Measurements from ENCODE around the gene HOXB1. TPM values are rescaled to one million over a fixed set of nuclear protein-coding genes. Genes with fewer than 3 reads are reported as not detected.

The HOXB1 gene
- polyA plus RNA-seq: not detected

GRCh38 chr17:48530887-48531272 is at the start of gene HOXB1:
Gene HOXB1 (minus strand): TSS chr17:48531011. CDS start chr17:48530904, 107 bp downstream.
- H3K27me3 Mint-ChIP-seq: peaks cover 29% of the 10 kb centered on the region
- H3K27ac Mint-ChIP-seq: peak within 1 kb of the TSS in 2 of 3 donors; percentile 1 to 16
- H3K36me3 Mint-ChIP-seq: no peaks in the 10 kb centered on the region
- no peak within 1 kb of the TSS for H3K4me3 Mint-ChIP-seq
- H3K4me1 Mint-ChIP-seq: peaks cover 0 to 2% (median 0%) of the 10 kb centered on the region in 3 donors
- H3K9me3 Mint-ChIP-seq: no peaks in the 10 kb centered on the region

- peaks cover 63% of the 10 kb centered on the region for H3K27me3 Mint-ChIP-seq
- H3K4me3 Mint-ChIP-seq: peak overlapping the region; percentile 68 to 93 (median 78)
- H3K27ac Mint-ChIP-seq: peak overlapping the region; percentile 86 to 92 (median 89)
Measured at GRCh38 chr17:48579760-48580554, 49.1 kb upstream of the HOXB1 start.

GRCh38 chr17:48579471-48579759 is 48.6 kb upstream of the HOXB1 start:
- peaks cover 19 to 42% (median 26%) of the 10 kb centered on the region in 3 donors for H3K4me1 Mint-ChIP-seq
- H3K9me3 Mint-ChIP-seq: no peaks in the 10 kb centered on the region
- H3K27me3 Mint-ChIP-seq: peaks cover 61% of the 10 kb centered on the region

More at GRCh38 chr17:48579760-48580554, 49.1 kb upstream of the HOXB1 start:
- no peaks in the 10 kb centered on the region for H3K36me3 Mint-ChIP-seq
- H3K4me1 Mint-ChIP-seq: peaks cover 19 to 43% (median 26%) of the 10 kb centered on the region in 3 donors
- no peaks in the 10 kb centered on the region for H3K9me3 Mint-ChIP-seq

GRCh38 chr17:48578616-48579470 is 48.0 kb upstream of the HOXB1 start:
- Mint-ChIP-seq H3K36me3 (no peaks in the 10 kb centered on the region), H3K4me1 (peaks cover 19 to 39% (median 26%) of the 10 kb centered on the region in 3 donors), H3K4me3 (peak overlapping the region; percentile 86 to 99 (median 94)), H3K27ac (peak overlapping the region; percentile 83 to 93 (median 92)), H3K27me3 (peaks cover 55% of the 10 kb centered on the region), H3K9me3 (no peaks in the 10 kb centered on the region)

More at GRCh38 chr17:48579471-48579759, 48.6 kb upstream of the HOXB1 start:
- H3K4me3 Mint-ChIP-seq: peak overlapping the region in 3 of 4 donors; percentile 86 to 96 (median 93)
- H3K36me3 Mint-ChIP-seq: no peaks in the 10 kb centered on the region
- H3K27ac Mint-ChIP-seq: peak overlapping the region; percentile 83 to 92 (median 86)

- H3K27me3 Mint-ChIP-seq: peaks cover 51% of the 10 kb centered on the region
- peaks cover 19 to 36% (median 26%) of the 10 kb centered on the region in 3 donors for H3K4me1 Mint-ChIP-seq
- peak within 1 kb of the TSS; percentile 86 to 99 (median 94) for H3K4me3 Mint-ChIP-seq
- H3K27ac Mint-ChIP-seq: peak within 1 kb of the TSS; percentile 83 to 93 (median 92)
- no peaks in the 10 kb centered on the region for H3K36me3 Mint-ChIP-seq
- H3K9me3 Mint-ChIP-seq: no peaks in the 10 kb centered on the region
Measured at GRCh38 chr17:48577946-48578615, 47.3 kb upstream of the HOXB1 start, which contains the start of gene HOXB4. Gene HOXB4 (minus strand): TSS chr17:48578350. CDS start chr17:48578319, 31 bp downstream.

- Mint-ChIP-seq H3K4me3 (peak overlapping the region; percentile 77 to 90 (median 88)), H3K4me1 (peaks cover 17 to 33% (median 24%) of the 10 kb centered on the region in 3 donors), H3K36me3 (no peaks in the 10 kb centered on the region), H3K27me3 (peaks cover 46% of the 10 kb centered on the region), H3K9me3 (no peaks in the 10 kb centered on the region), H3K27ac (peak overlapping the region in 1 of 3 donors; percentile 87)
Measured at GRCh38 chr17:48577330-48577945, 46.6 kb upstream of the HOXB1 start.

- Mint-ChIP-seq H3K9me3 (no peaks in the 10 kb centered on the region), H3K4me1 (peaks cover 15 to 29% (median 22%) of the 10 kb centered on the region in 3 donors), H3K4me3 (peak overlapping the region; percentile 77 to 90 (median 88)), H3K36me3 (no peaks in the 10 kb centered on the region), H3K27me3 (peaks cover 39% of the 10 kb centered on the region), H3K27ac (peak overlapping the region in 1 of 3 donors; percentile 87)
Measured at GRCh38 chr17:48576479-48577309, 45.9 kb upstream of the HOXB1 start.

GRCh38 chr17:48575673-48576478 is 45.1 kb upstream of the HOXB1 start:
- H3K4me3 Mint-ChIP-seq: peak overlapping the region in 3 of 4 donors; percentile 53 to 76 (median 61)
- H3K36me3 Mint-ChIP-seq: no peaks in the 10 kb centered on the region
- H3K4me1 Mint-ChIP-seq: peaks cover 15 to 22% (median 22%) of the 10 kb centered on the region in 3 donors
- H3K9me3 Mint-ChIP-seq: no peaks in the 10 kb centered on the region
- H3K27ac Mint-ChIP-seq: peak overlapping the region in 1 of 3 donors; percentile 29
- H3K27me3 Mint-ChIP-seq: peaks cover 32% of the 10 kb centered on the region

- H3K4me3 Mint-ChIP-seq: peak overlapping the region in 2 of 4 donors; percentile 53 to 70
- H3K36me3 Mint-ChIP-seq: no peaks in the 10 kb centered on the region
- H3K9me3 Mint-ChIP-seq: no peaks in the 10 kb centered on the region
- no peak overlapping the region for H3K27ac Mint-ChIP-seq
- H3K4me1 Mint-ChIP-seq: peaks cover 15 to 20% (median 20%) of the 10 kb centered on the region in 3 donors
- H3K27me3 Mint-ChIP-seq: peaks cover 28% of the 10 kb centered on the region
Measured at GRCh38 chr17:48575066-48575582, 44.3 kb upstream of the HOXB1 start.

- H3K36me3 Mint-ChIP-seq: no peaks in the 10 kb centered on the region
- peaks cover 25% of the 10 kb centered on the region for H3K27me3 Mint-ChIP-seq
- peak overlapping the region in 1 of 4 donors; percentile 53 for H3K4me3 Mint-ChIP-seq
- no peaks in the 10 kb centered on the region for H3K9me3 Mint-ChIP-seq
- peaks cover 12 to 18% (median 14%) of the 10 kb centered on the region in 3 donors for H3K4me1 Mint-ChIP-seq
- no peak overlapping the region for H3K27ac Mint-ChIP-seq
Measured at GRCh38 chr17:48574505-48575065, 43.8 kb upstream of the HOXB1 start.

- H3K27me3 Mint-ChIP-seq: peaks cover 6% of the 10 kb centered on the region
- peaks cover 2% of the 10 kb centered on the region for H3K36me3 Mint-ChIP-seq
- H3K4me1 Mint-ChIP-seq: peaks cover 0 to 7% (median 0%) of the 10 kb centered on the region in 3 donors
- H3K27ac Mint-ChIP-seq: peak overlapping the region in 1 of 3 donors; percentile 66
- H3K4me3 Mint-ChIP-seq: peak overlapping the region in 1 of 4 donors; percentile 13
- peaks cover 0 to 1% (median 0%) of the 10 kb centered on the region in 3 donors for H3K9me3 Mint-ChIP-seq
Measured at GRCh38 chr17:48571826-48572417, 41.1 kb upstream of the HOXB1 start.

Data from IgD-negative memory B cell (primary cell).